Subcutaneous adipose tissue (tissue), 4 donors: ENCODE measurements around the gene ARRB1. TPM values are rescaled to one million over a fixed set of nuclear protein-coding genes. Genes with fewer than 3 reads are reported as not detected.

Experiments
- CTCF ChIP-seq: fragments of 450-650 bp; IDR thresholded peaks from one replicate; pipeline ENCODE4 v1.5.1; 2016; ENCODE audit warnings: low read depth, mild to moderate bottlenecking, control low read depth, antibody characterized with exemption, moderate library complexity
- total RNA-seq, 4 donors: library from RNA; depleted of rRNA; stranded (reverse); fragments of >200 nt; gene quantifications; one replicate each; pipeline ENCODE4 v1.1.0, GENCODE V29; 2016

Gene ARRB1
- total RNA-seq, 4 donors from 2014 or later: 34.8 to 125 (median 63.0) TPM

GRCh38 chr11:75349521-75350116 is 1.8 kb downstream of the ARRB1 start:
- TF ChIP-seq CTCF: no peak

GRCh38 chr11:75347781-75348566 is 3.5 kb downstream of the ARRB1 start:
- TF ChIP-seq CTCF: no peak

- no peak for TF ChIP-seq CTCF
Measured at GRCh38 chr11:75346912-75347647, 4.4 kb downstream of the ARRB1 start.

- no peak for TF ChIP-seq CTCF
Measured at GRCh38 chr11:75346296-75346695, 5.2 kb downstream of the ARRB1 start.

GRCh38 chr11:75345455-75346160 is 5.9 kb downstream of the ARRB1 start:
- TF ChIP-seq CTCF: no peak

GRCh38 chr11:75344761-75345454 is 6.6 kb downstream of the ARRB1 start:
- no peak for TF ChIP-seq CTCF
